ENCODE results near the gene SAPCD1.
A peak's percentile ranks its signal among the peaks of the same experiment; 100 is the strongest.

Gene SAPCD1

GRCh38 chr6:31725502-31726350 lies 36.7 kb upstream of the SAPCD1 start:
- Mint-ChIP-seq H3K4me1 (ENCODE audit: low read depth) (peaks cover 44% of the 10 kb centered on the region), H3K9me3 (ENCODE audit: low read depth) (no peaks in the 10 kb centered on the region), H3K27me3 (no peaks in the 10 kb centered on the region), H3K27ac (no peak overlapping the region), H3K4me3 (no peak overlapping the region), H3K36me3 (peaks cover 4% of the 10 kb centered on the region)

- H3K4me3 Mint-ChIP-seq: peak overlapping the region; percentile 63
- peaks cover 45% of the 10 kb centered on the region for H3K4me1 Mint-ChIP-seq (ENCODE audit: low read depth)
- H3K36me3 Mint-ChIP-seq: peaks cover 4% of the 10 kb centered on the region
- peak overlapping the region; percentile 54 for H3K27ac Mint-ChIP-seq
- H3K9me3 Mint-ChIP-seq (ENCODE audit: low read depth): no peaks in the 10 kb centered on the region
- no peaks in the 10 kb centered on the region for H3K27me3 Mint-ChIP-seq
Observed at GRCh38 chr6:31727034-31727716, 35.3 kb upstream of the SAPCD1 start.

- peak overlapping the region; percentile 63 for H3K4me3 Mint-ChIP-seq
- H3K9me3 Mint-ChIP-seq (ENCODE audit: low read depth): no peaks in the 10 kb centered on the region
- H3K27ac Mint-ChIP-seq: no peak overlapping the region
- H3K4me1 Mint-ChIP-seq (ENCODE audit: low read depth): peaks cover 45% of the 10 kb centered on the region
- H3K36me3 Mint-ChIP-seq: peaks cover 4% of the 10 kb centered on the region
- H3K27me3 Mint-ChIP-seq: no peaks in the 10 kb centered on the region
Observed at GRCh38 chr6:31727717-31728671, 34.5 kb upstream of the SAPCD1 start.

- peaks cover 4% of the 10 kb centered on the region for H3K36me3 Mint-ChIP-seq
- no peaks in the 10 kb centered on the region for H3K27me3 Mint-ChIP-seq
- H3K4me1 Mint-ChIP-seq (ENCODE audit: low read depth): peaks cover 49% of the 10 kb centered on the region
- peak within 1 kb of the TSS; percentile 96 for H3K4me3 Mint-ChIP-seq
- H3K27ac Mint-ChIP-seq: peak within 1 kb of the TSS; percentile 68
- H3K9me3 Mint-ChIP-seq (ENCODE audit: low read depth): no peaks in the 10 kb centered on the region
Observed at GRCh38 chr6:31728767-31729514, 33.5 kb upstream of the SAPCD1 start, which contains the start of gene DDAH2. Gene DDAH2, minus strand, starts transcription at chr6:31729299. Its CDS starts 138 bp downstream, at chr6:31729161.

GRCh38 chr6:31729515-31729978 lies 32.9 kb upstream of the SAPCD1 start:
- no peaks in the 10 kb centered on the region for H3K27me3 Mint-ChIP-seq
- peaks cover 50% of the 10 kb centered on the region for H3K4me1 Mint-ChIP-seq (ENCODE audit: low read depth)
- no peaks in the 10 kb centered on the region for H3K9me3 Mint-ChIP-seq (ENCODE audit: low read depth)
- peak overlapping the region; percentile 96 for H3K4me3 Mint-ChIP-seq
- peak overlapping the region; percentile 68 for H3K27ac Mint-ChIP-seq
- H3K36me3 Mint-ChIP-seq: peaks cover 4% of the 10 kb centered on the region

- Mint-ChIP-seq H3K4me3 (peak overlapping the region; percentile 96), H3K4me1 (ENCODE audit: low read depth) (peaks cover 51% of the 10 kb centered on the region), H3K27me3 (no peaks in the 10 kb centered on the region), H3K36me3 (peaks cover 4% of the 10 kb centered on the region), H3K9me3 (ENCODE audit: low read depth) (no peaks in the 10 kb centered on the region), H3K27ac (peak overlapping the region; percentile 5)
Observed at GRCh38 chr6:31729979-31730630, 32.4 kb upstream of the SAPCD1 start.

GRCh38 chr6:31730631-31731086 lies 31.8 kb upstream of the SAPCD1 start:
- peaks cover 4% of the 10 kb centered on the region for H3K36me3 Mint-ChIP-seq
- H3K27ac Mint-ChIP-seq: peak overlapping the region; percentile 5
- no peaks in the 10 kb centered on the region for H3K9me3 Mint-ChIP-seq (ENCODE audit: low read depth)
- peaks cover 53% of the 10 kb centered on the region for H3K4me1 Mint-ChIP-seq (ENCODE audit: low read depth)
- H3K27me3 Mint-ChIP-seq: no peaks in the 10 kb centered on the region
- peak overlapping the region; percentile 96 for H3K4me3 Mint-ChIP-seq

- H3K4me1 Mint-ChIP-seq (ENCODE audit: low read depth): peaks cover 47% of the 10 kb centered on the region
Observed at GRCh38 chr6:31732029-31732428, 30.4 kb upstream of the SAPCD1 start.

GRCh38 chr6:31733734-31734133 lies 28.7 kb upstream of the SAPCD1 start:
- no peaks in the 10 kb centered on the region for H3K27me3 Mint-ChIP-seq
- peaks cover 54% of the 10 kb centered on the region for H3K4me1 Mint-ChIP-seq (ENCODE audit: low read depth)
- H3K4me3 Mint-ChIP-seq: peak overlapping the region; percentile 99
- no peaks in the 10 kb centered on the region for H3K36me3 Mint-ChIP-seq
- H3K27ac Mint-ChIP-seq: peak overlapping the region; percentile 22
- H3K9me3 Mint-ChIP-seq (ENCODE audit: low read depth): no peaks in the 10 kb centered on the region

More at GRCh38 chr6:31732029-31732428, 30.4 kb upstream of the SAPCD1 start:
- Mint-ChIP-seq H3K27ac (no peak overlapping the region), H3K9me3 (ENCODE audit: low read depth) (no peaks in the 10 kb centered on the region), H3K36me3 (no peaks in the 10 kb centered on the region), H3K27me3 (no peaks in the 10 kb centered on the region), H3K4me3 (no peak overlapping the region)

GRCh38 chr6:31734247-31734820 lies 28.1 kb upstream of the SAPCD1 start:
- no peaks in the 10 kb centered on the region for H3K27me3 Mint-ChIP-seq
- no peaks in the 10 kb centered on the region for H3K36me3 Mint-ChIP-seq
- H3K9me3 Mint-ChIP-seq (ENCODE audit: low read depth): no peaks in the 10 kb centered on the region
- peaks cover 57% of the 10 kb centered on the region for H3K4me1 Mint-ChIP-seq (ENCODE audit: low read depth)
- H3K27ac Mint-ChIP-seq: peak overlapping the region; percentile 88
- H3K4me3 Mint-ChIP-seq: peak overlapping the region; percentile 99

- no peaks in the 10 kb centered on the region for H3K27me3 Mint-ChIP-seq
- H3K4me3 Mint-ChIP-seq: peak overlapping the region; percentile 99
- H3K9me3 Mint-ChIP-seq (ENCODE audit: low read depth): no peaks in the 10 kb centered on the region
- H3K27ac Mint-ChIP-seq: peak overlapping the region; percentile 88
- H3K4me1 Mint-ChIP-seq (ENCODE audit: low read depth): peaks cover 61% of the 10 kb centered on the region
- H3K36me3 Mint-ChIP-seq: no peaks in the 10 kb centered on the region
Observed at GRCh38 chr6:31734821-31735406, 27.5 kb upstream of the SAPCD1 start.

- Mint-ChIP-seq H3K9me3 (ENCODE audit: low read depth) (no peaks in the 10 kb centered on the region), H3K27me3 (no peaks in the 10 kb centered on the region), H3K4me3 (peak within 1 kb of the TSS; percentile 99), H3K27ac (peak within 1 kb of the TSS; percentile 88), H3K4me1 (ENCODE audit: low read depth) (peaks cover 61% of the 10 kb centered on the region), H3K36me3 (no peaks in the 10 kb centered on the region)
Observed at GRCh38 chr6:31736021-31736767, 26.3 kb upstream of the SAPCD1 start, which contains the start of gene CLIC1. Gene CLIC1, minus strand, starts transcription at chr6:31736530. Its CDS starts 230 bp downstream, at chr6:31736300.

Data from activated naive CD8-positive, alpha-beta T cell (primary cell).